Adrenal gland (tissue), 12 donors: ENCODE results near the gene CDH4. TPM values are rescaled to one million over a fixed set of nuclear protein-coding genes. Genes with fewer than 3 reads are reported as not detected.

Source experiments
- DNase-seq, 7 donors: peaks; one replicate each; pipeline ENCODE4 v3.0.0-alpha.2; 2019 to 2020
- H3K27ac ChIP-seq, 5 donors: fragments of 200-600 bp; sonication (generic) in 4 of 5; 1 replicate in 3 of 5; 2 replicates in 2 of 5; pipeline versions ENCODE4 v1.5.1 to v1.8.0; 2016 to 2020; ENCODE audit warnings: mild to moderate bottlenecking in 1 of 5
- H3K27me3 ChIP-seq: fragments of 200-600 bp; 2 replicates; pipeline ENCODE4 v1.8.0; 2021
- H3K36me3 ChIP-seq, 2 donors: fragments of 200-600 bp; replicated peaks in 1 of 2; 1 replicate in 1 of 2; 2 replicates in 1 of 2; pipeline versions ENCODE4 v1.5.1 to v1.8.0; 2018 to 2022
- H3K4me1 ChIP-seq, 2 donors: fragments of 200-600 bp; replicated peaks in 1 of 2; 1 replicate in 1 of 2; 2 replicates in 1 of 2; pipeline versions ENCODE4 v1.5.1 to v1.8.0; 2018 to 2021
- H3K4me3 ChIP-seq, 4 donors: fragments of 200-600 bp; sonication (generic) in 3 of 4; one replicate each; pipeline ENCODE4 v1.5.1; 2016 to 2018
- H3K9me3 ChIP-seq, 3 donors: fragments of 200-600 bp; sonication (generic) in 1 of 3; replicated peaks in 1 of 3; 1 replicate in 2 of 3; 2 replicates in 1 of 3; pipeline versions ENCODE4 v1.5.1 to v1.8.0; 2016 to 2021
- CTCF ChIP-seq, 6 experiments: fragments of 450-650 bp in 4 of 6; fragments of 200-600 bp in 2 of 6; sonication (generic) in 1 of 6; IDR thresholded peaks; 1 replicate in 5 of 6; 2 replicates in 1 of 6; pipeline versions ENCODE4 v1.5.1 to v1.8.0; 2016 to 2021; ENCODE audit warnings: antibody characterized with exemption in 6 of 6, mild to moderate bottlenecking in 2 of 6, moderate library complexity in 1 of 6
- POLR2A ChIP-seq, 2 donors: fragments of 450-650 bp; IDR thresholded peaks; one replicate each; pipeline ENCODE4 v1.6.1; 2017; ENCODE audit warnings: antibody characterized with exemption in 2 of 2, mild to moderate bottlenecking in 2 of 2, moderate library complexity in 1 of 2
- WGBS, 4 donors: extraction: QIAGEN DNeasy Blood & Tissue Kit in 2 of 4; methylation state at CpG; one replicate each; pipeline versions ENCODE4 v1.1.5 to v1.1.7; 2013 to 2017; 5-methylcytosine and 5-hydroxymethylcytosine counted together
- intact Hi-C, 2 donors: fragments of 100-400 bp; cut with DNase I; formaldehyde crosslinking; loops; one replicate each; pipeline versions ENCODE4 v1.14.1 to v1.15.0; 2022 to 2023
- polyA plus RNA-seq, 3 donors: library from polyadenylated mRNA; stranded (reverse); fragments of 200-250 nt in 2 of 3; fragments of 350-450 nt in 1 of 3; fragmentation: Illumina TruSeq in 1 of 3; extraction: RNeasy Lipid Tissue Mini Kit (QIAGEN cat#74804) in 1 of 3; gene quantifications; one replicate each; pipeline ENCODE4 v1.2.3, GENCODE V29; 2013 to 2014
- total RNA-seq, 9 donors: library from RNA; depleted of rRNA in 4 of 9; stranded (reverse); fragments of >200 nt in 4 of 9; fragments of 120-200 nt in 1 of 9; fragmentation: NEBNext Ultra II Directional in 1 of 9; extraction: Animal tissue kit (Norgen Biotek cat#: 25700) in 1 of 9; gene quantifications; one replicate each; pipeline versions ENCODE4 v1.1.0 to v1.2.4, GENCODE V29; 2013 to 2023
- donor health status: healthy with polysubstance abuse.
- donor health status: Bipolar disorder and iron deficiency.
- donor health status: DM: yes; HTN: yes; CAD: no.
- donor health status: DM: no; HTN: no; CAD: no.
- donor health status: DM: no; HTN: no; CAD: no.
- donor health status: DM: yes; HTN: yes; CAD: no.

Gene CDH4
- total and polyA plus RNA-seq, 12 donors, result 0.08 to 0.53 (median 0.20) TPM; not detected in 3

DNA sequence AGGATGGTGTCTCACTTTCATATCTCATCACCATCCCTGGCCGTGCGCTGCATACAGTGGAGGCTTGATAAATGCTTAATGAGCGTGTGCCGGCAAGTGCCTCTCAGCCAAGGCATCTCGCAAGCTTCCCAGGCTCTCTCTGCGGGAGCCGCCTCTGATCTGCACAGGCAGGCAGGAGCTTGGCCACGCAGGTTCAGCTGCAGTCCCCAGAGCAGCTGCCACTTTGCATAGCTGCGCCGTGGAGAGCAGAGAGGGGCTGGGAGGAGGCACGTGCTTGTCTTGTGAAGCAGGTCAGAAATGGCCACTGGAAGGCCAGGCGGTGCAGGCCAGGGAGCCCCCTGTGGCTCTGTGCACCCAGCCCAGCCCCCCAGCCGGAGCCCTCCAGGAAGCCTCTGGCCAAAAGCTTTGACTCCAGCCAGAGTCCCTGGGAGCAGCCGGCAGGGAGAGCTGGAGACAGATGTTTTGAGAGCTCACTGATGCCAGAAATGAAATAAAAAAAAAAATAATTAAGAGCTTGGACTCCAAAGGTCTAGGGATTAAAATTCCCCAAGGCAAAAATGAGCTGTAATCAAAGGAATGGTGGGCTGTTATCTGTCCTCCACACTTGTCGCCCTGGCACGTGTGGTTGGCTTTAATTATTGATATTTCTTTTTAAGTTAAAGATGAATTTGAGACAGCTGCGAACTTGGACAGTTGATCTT lies 377.0 kb downstream of the CDH4 start:
- intact Hi-C loops, result no loop called here
- H3K4me1 ChIP-seq, result no peaks in the 10 kb centered on the region
- TF ChIP-seq POLR2A (IDR thresholded peaks at IDR 0.05) (no peak), CTCF (IDR thresholded peaks at IDR 0.05) (no peak)
- no peaks in the 10 kb centered on the region for H3K27me3 ChIP-seq
- no peak overlapping the region for H3K27ac ChIP-seq
- H3K36me3 ChIP-seq, result no peaks in the 10 kb centered on the region
- H3K9me3 ChIP-seq, result no peaks in the 10 kb centered on the region
- DNase-seq, result no peak
- WGBS, 4 donors, result 38 to 53% (median 43%) methylated on average over 12 to 17 of the region's 17 CpGs
- no peak overlapping the region for H3K4me3 ChIP-seq

GRCh38 chr20:61629602-61630390 lies 377.7 kb downstream of the CDH4 start:
- H3K4me1 ChIP-seq, result no peaks in the 10 kb centered on the region
- H3K9me3 ChIP-seq, result no peaks in the 10 kb centered on the region
- no peaks in the 10 kb centered on the region for H3K36me3 ChIP-seq
- H3K4me3 ChIP-seq, result no peak overlapping the region
- no peaks in the 10 kb centered on the region for H3K27me3 ChIP-seq
- intact Hi-C loops, result no loop called here
- 59 to 63% (median 61%) methylated on average over 6 to 25 of the region's 25 CpGs for WGBS, 4 donors
- no peak for DNase-seq
- TF ChIP-seq POLR2A (IDR thresholded peaks at IDR 0.05), result no peak
- no peak for TF ChIP-seq CTCF (IDR thresholded peaks at IDR 0.05)
- no peak overlapping the region for H3K27ac ChIP-seq

DNA sequence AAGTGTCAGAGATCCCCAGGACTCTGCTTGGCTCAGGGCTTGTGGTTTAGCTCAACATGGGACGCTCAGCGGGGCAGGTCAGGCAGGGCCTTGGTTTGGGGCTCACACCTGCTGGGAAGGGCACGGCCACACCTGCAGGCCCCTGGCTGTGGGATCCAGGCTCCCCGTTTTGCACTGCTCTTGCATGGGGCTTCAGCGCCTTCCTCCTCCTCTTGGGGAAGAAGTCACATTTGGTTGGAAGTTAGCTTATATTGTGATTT lies 378.3 kb downstream of the CDH4 start:
- TF ChIP-seq CTCF (IDR thresholded peaks at IDR 0.05) (no peak), POLR2A (IDR thresholded peaks at IDR 0.05) (no peak)
- no peaks in the 10 kb centered on the region for H3K27me3 ChIP-seq
- H3K4me3 ChIP-seq, result no peak overlapping the region
- H3K4me1 ChIP-seq, result no peaks in the 10 kb centered on the region
- intact Hi-C loops, result no loop called here
- H3K27ac ChIP-seq, result no peak overlapping the region
- 60 to 83% (median 73%) methylated on average over 1 to 5 of the region's 5 CpGs for WGBS, 4 donors
- no peaks in the 10 kb centered on the region for H3K36me3 ChIP-seq
- no peaks in the 10 kb centered on the region for H3K9me3 ChIP-seq
- DNase-seq, result no peak

DNA sequence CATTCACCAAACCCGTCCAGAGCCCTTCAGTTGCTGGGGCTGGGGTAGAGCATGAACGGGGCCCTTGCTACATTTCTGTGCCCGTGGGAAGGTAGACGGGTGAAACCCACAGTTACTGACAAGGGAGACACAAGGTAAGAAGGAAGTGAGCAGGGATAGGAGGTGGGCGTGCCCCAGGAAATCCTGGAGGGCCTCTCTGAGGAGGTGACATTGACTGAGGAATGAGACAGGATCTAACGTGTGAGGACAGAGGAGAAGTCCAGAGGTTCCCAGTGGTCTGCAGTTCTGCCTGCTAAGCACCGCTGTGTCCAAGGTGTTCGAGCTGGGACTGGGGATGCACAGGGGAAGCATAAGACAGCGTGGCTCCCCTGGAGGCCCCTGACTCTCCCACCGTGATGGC lies 378.8 kb downstream of the CDH4 start:
- Histone ChIP-seq H3K4me3 (no peak overlapping the region), H3K36me3 (no peaks in the 10 kb centered on the region), H3K27ac (no peak overlapping the region), H3K27me3 (no peaks in the 10 kb centered on the region), H3K9me3 (no peaks in the 10 kb centered on the region), H3K4me1 (no peaks in the 10 kb centered on the region)
- intact Hi-C loops, result no loop called here
- TF ChIP-seq CTCF (IDR thresholded peaks at IDR 0.05) (no peak), POLR2A (IDR thresholded peaks at IDR 0.05) (no peak)
- no peak for DNase-seq
- 61 to 76% (median 74%) methylated on average over 10 of the region's 10 CpGs for WGBS, 4 donors
